ENCODE results near the gene RNFT2. TPM values are rescaled to one million over a fixed set of nuclear protein-coding genes. Genes with fewer than 3 reads are reported as not detected.

RNFT2 gene
- total RNA-seq, 2 donors from 2014 or later: 6.3 to 11.8 TPM

GRCh38 chr12:116896411-116896924 lies 158.4 kb downstream of the RNFT2 start:
- Histone ChIP-seq H3K9me3 (no peaks in the 10 kb centered on the region), H3K27ac (no peak overlapping the region), H3K4me3 (no peak overlapping the region), H3K27me3 (no peaks in the 10 kb centered on the region), H3K36me3 (no peaks in the 10 kb centered on the region), H3K9ac (ENCODE audit: low read depth in 2 of 2, low read length in 2 of 2) (no peak overlapping the region), H3K4me1 (no peaks in the 10 kb centered on the region)
- intact Hi-C loops (cut with DNase I): no loop called here
- no peak for DNase-seq
- no peak for TF ChIP-seq CTCF (IDR thresholded peaks at IDR 0.05)

GRCh38 chr12:116897476-116897875 lies 159.4 kb downstream of the RNFT2 start:
- Histone ChIP-seq H3K27ac (no peak overlapping the region), H3K4me3 (no peak overlapping the region), H3K36me3 (no peaks in the 10 kb centered on the region), H3K9ac (ENCODE audit: low read depth in 2 of 2, low read length in 2 of 2) (no peak overlapping the region), H3K4me1 (no peaks in the 10 kb centered on the region), H3K9me3 (no peaks in the 10 kb centered on the region), H3K27me3 (no peaks in the 10 kb centered on the region)
- intact Hi-C loops (cut with DNase I): no loop called here
- TF ChIP-seq CTCF (IDR thresholded peaks at IDR 0.05): no peak
- no peak for DNase-seq

- Histone ChIP-seq H3K9me3 (no peaks in the 10 kb centered on the region), H3K27ac (no peak overlapping the region), H3K4me3 (no peak overlapping the region), H3K36me3 (no peaks in the 10 kb centered on the region), H3K27me3 (no peaks in the 10 kb centered on the region), H3K4me1 (no peaks in the 10 kb centered on the region), H3K9ac (ENCODE audit: low read depth in 2 of 2, low read length in 2 of 2) (no peak overlapping the region)
- intact Hi-C loops (cut with DNase I): no loop called here
- no peak for DNase-seq
- TF ChIP-seq CTCF (IDR thresholded peaks at IDR 0.05): no peak
Observed at GRCh38 chr12:116898669-116899068, 160.6 kb downstream of the RNFT2 start.

GRCh38 chr12:116901612-116902011 lies 163.5 kb downstream of the RNFT2 start:
- H3K36me3 ChIP-seq: no peaks in the 10 kb centered on the region
- H3K27me3 ChIP-seq: no peaks in the 10 kb centered on the region
- no peak for DNase-seq
- H3K4me1 ChIP-seq: no peaks in the 10 kb centered on the region
- no peak overlapping the region for H3K9ac ChIP-seq (ENCODE audit: low read depth in 2 of 2, low read length in 2 of 2)
- intact Hi-C loops (cut with DNase I): no loop called here
- no peak overlapping the region for H3K4me3 ChIP-seq
- no peaks in the 10 kb centered on the region for H3K9me3 ChIP-seq
- no peak for TF ChIP-seq CTCF (IDR thresholded peaks at IDR 0.05)
- no peak overlapping the region for H3K27ac ChIP-seq

Other genes starting within 250 kb of the RNFT2 start
- gene MAP1LC3B2, start 178.9 kb upstream of the RNFT2 start, total RNA-seq: 1 to 10 TPM in 1 of 2 donors, under 1 TPM in 1; 0.93 to 1.2 TPM
- gene SPRING1, start 246 bp upstream of the RNFT2 start, total RNA-seq: 10 to 100 TPM; 55.5 to 62.1 TPM
- under 1 TPM; 0.19 to 0.52 TPM for gene HRK, start 143.1 kb downstream of the RNFT2 start, total RNA-seq
- 10 to 100 TPM; 11.1 to 13.7 TPM for gene FBXW8, start 172.6 kb downstream of the RNFT2 start, total RNA-seq

Data from colonic mucosa (tissue), 4 donors.